IMR-90 (cell line): ENCODE data around the gene ADARB2. TPM values are rescaled to one million over a fixed set of nuclear protein-coding genes. Genes with fewer than 3 reads are reported as not detected.

Experiments
- ATAC-seq: fragments of 200-7000 bp; cut with Tn5 transposase; 2 replicates; pipeline ENCODE4 v1.9.1; 2020; ENCODE audit warnings: low read depth, mild to moderate bottlenecking, moderate library complexity
- BruUV-seq: library from RNA; stranded (reverse); fragments of 400-500 nt; replicated peaks from 2 replicates; lab custom pipeline; 2021; lab: Mats Ljungman, UMichigan
- CTCF ChIA-PET: fragments of 300-600 bp; formaldehyde crosslinking; extraction: SDS; loops from one replicate; lab custom pipeline; 2021; ENCODE audit warnings: antibody characterized with exemption; lab: Yijun Ruan, JAX
- POLR2A ChIA-PET: fragments of 300-600 bp; sonication (Branson Sonifier 250); formaldehyde crosslinking; loops from one replicate; lab custom pipeline; 2022; ENCODE audit warnings: antibody characterized with exemption; ENCODE audit not compliant: unreplicated experiment; lab: Charles Lee
- DNase-seq: peaks from one replicate; pipeline ENCODE4 v3.0.0; 2013
- H2AFZ ChIP-seq: replicated peaks from 2 replicates; pipeline ENCODE3; 2013; ENCODE audit warnings: low read length, mild to moderate bottlenecking; ENCODE audit not compliant: poor library complexity
- H2AK5ac ChIP-seq: 2 replicates; pipeline ENCODE4 v1.6.1; 2013; ENCODE audit warnings: low read depth, low read length, inconsistent platforms
- H2AK9ac ChIP-seq: replicated peaks from 2 replicates; pipeline ENCODE3; 2013; ENCODE audit warnings: mild to moderate bottlenecking, low read depth, low read length, moderate library complexity; ENCODE audit not compliant: poor library complexity
- H2BK120ac ChIP-seq: 2 replicates; pipeline ENCODE4 v1.6.1; 2013; ENCODE audit warnings: low read depth, low read length, inconsistent platforms
- H2BK15ac ChIP-seq: 3 replicates; pipeline ENCODE4 v1.6.1; 2013; ENCODE audit warnings: low read depth, low read length, inconsistent platforms
- H2BK20ac ChIP-seq: 2 replicates; pipeline ENCODE4 v1.6.1; 2013; ENCODE audit warnings: low read depth, mild to moderate bottlenecking, inconsistent platforms, low read length, moderate library complexity
- H2BK5ac ChIP-seq: 2 replicates; pipeline ENCODE4 v1.6.1; 2013; ENCODE audit warnings: mild to moderate bottlenecking, low read depth, low read length, inconsistent platforms; ENCODE audit not compliant: poor library complexity, severe bottlenecking
- H3K14ac ChIP-seq: replicated peaks from 2 replicates; pipeline ENCODE4 v1.6.1; 2013; ENCODE audit warnings: low read depth, low read length, inconsistent platforms
- H3K18ac ChIP-seq: 2 replicates; pipeline ENCODE4 v1.6.1; 2013; ENCODE audit warnings: low read depth, low read length, control low read depth
- H3K23ac ChIP-seq: 2 replicates; pipeline ENCODE4 v1.6.1; 2013; ENCODE audit warnings: low read depth, low read length, inconsistent platforms
- H3K27ac ChIP-seq: 2 replicates; pipeline ENCODE4 v1.5.1; 2013; ENCODE audit warnings: mild to moderate bottlenecking, control low read depth, low read length; ENCODE audit not compliant: insufficient read depth
- H3K27me3 ChIP-seq: 2 replicates; pipeline ENCODE4 v1.6.1; 2013; ENCODE audit warnings: low read length; ENCODE audit not compliant: control insufficient read depth, insufficient read depth
- H3K36me3 ChIP-seq: 2 replicates; pipeline ENCODE4 v1.6.1; 2013; ENCODE audit warnings: low read length, mixed read lengths; ENCODE audit not compliant: control insufficient read depth, insufficient read depth
- H3K4ac ChIP-seq: 2 replicates; pipeline ENCODE4 v1.6.1; 2013; ENCODE audit warnings: low read depth, low read length, inconsistent platforms
- H3K4me1 ChIP-seq: 2 replicates; pipeline ENCODE4 v1.6.1; 2013; ENCODE audit warnings: low read length, mixed read lengths; ENCODE audit not compliant: control insufficient read depth, insufficient read depth
- H3K4me2 ChIP-seq: 2 replicates; pipeline ENCODE4 v1.6.1; 2013; ENCODE audit warnings: low read depth, mild to moderate bottlenecking, control low read depth, low read length, moderate library complexity
- H3K4me3 ChIP-seq: 2 replicates; pipeline ENCODE4 v1.5.1; 2013; ENCODE audit warnings: low read depth, mild to moderate bottlenecking, control low read depth, low read length, moderate library complexity; ENCODE audit not compliant: insufficient read depth
- H3K56ac ChIP-seq: 2 replicates; pipeline ENCODE4 v1.6.1; 2013; ENCODE audit warnings: low read length, inconsistent platforms; ENCODE audit not compliant: insufficient read depth; ENCODE audit errors: extremely low read depth
- H3K79me1 ChIP-seq, 2 experiments: 2 replicates each; pipeline ENCODE4 v1.6.1; 2013; ENCODE audit warnings: low read length in 2 of 2, inconsistent platforms in 1 of 2, low read depth in 1 of 2
- H3K9ac ChIP-seq: 2 replicates; pipeline ENCODE4 v1.6.1; 2013; ENCODE audit warnings: low read depth, low read length, control low read depth
- H3K9me1 ChIP-seq: 2 replicates; pipeline ENCODE4 v1.6.1; 2013; ENCODE audit warnings: low read length, inconsistent platforms; ENCODE audit not compliant: insufficient read depth
- H3K9me3 ChIP-seq: 2 replicates; pipeline ENCODE4 v1.6.1; 2013; ENCODE audit warnings: low read length; ENCODE audit not compliant: control insufficient read depth, insufficient read depth
- H4K20me1 ChIP-seq: 2 replicates; pipeline ENCODE4 v1.6.1; 2013; ENCODE audit warnings: low read length, inconsistent platforms; ENCODE audit not compliant: insufficient read depth
- H4K5ac ChIP-seq: 2 replicates; pipeline ENCODE4 v1.6.1; 2013; ENCODE audit warnings: mild to moderate bottlenecking, low read depth, low read length, control low read depth
- H4K8ac ChIP-seq, 2 experiments: 2 replicates each; pipeline ENCODE4 v1.6.1; 2013; ENCODE audit warnings: low read depth in 2 of 2, low read length in 2 of 2, control low read depth in 1 of 2, inconsistent platforms in 1 of 2
- H4K91ac ChIP-seq: 2 replicates; pipeline ENCODE4 v1.6.1; 2013; ENCODE audit warnings: low read depth, low read length, inconsistent platforms; ENCODE audit not compliant: insufficient read depth
- BHLHE40 ChIP-seq: fragments of 150-350 bp; IDR thresholded peaks from 2 replicates; pipeline ENCODE4 v1.6.1; 2016; ENCODE audit warnings: mild to moderate bottlenecking, low read depth, low read length
- CEBPB ChIP-seq: IDR thresholded peaks from 2 replicates; pipeline ENCODE4 v1.6.1; 2012; ENCODE audit warnings: low read depth, low read length, improper control_type of control experiment
- CHD1 ChIP-seq: IDR thresholded peaks from 2 replicates; pipeline ENCODE4 v1.6.1; 2012; ENCODE audit warnings: low read depth, low read length, improper control_type of control experiment
- ELK1 ChIP-seq: fragments of 150-350 bp; IDR thresholded peaks from 2 replicates; pipeline ENCODE4 v1.6.1; 2016; ENCODE audit warnings: low read depth, mild to moderate bottlenecking, low read length, moderate library complexity, borderline replicate concordance
- FOS ChIP-seq: fragments of 150-350 bp; IDR thresholded peaks from 2 replicates; pipeline ENCODE4 v1.6.1; 2016; ENCODE audit warnings: low read depth, low read length
- MAFK ChIP-seq: IDR thresholded peaks from 2 replicates; pipeline ENCODE4 v1.6.1; 2012; ENCODE audit warnings: low read depth, low read length, improper control_type of control experiment
- MAZ ChIP-seq: IDR thresholded peaks from 2 replicates; pipeline ENCODE4 v1.6.1; 2012; ENCODE audit warnings: low read depth, mild to moderate bottlenecking, low read length, improper control_type of control experiment, moderate library complexity, borderline replicate concordance
- MXI1 ChIP-seq: IDR thresholded peaks from 2 replicates; pipeline ENCODE4 v1.6.1; 2012; ENCODE audit warnings: low read depth, mild to moderate bottlenecking, low read length, moderate library complexity, borderline replicate concordance
- NFE2L2 ChIP-seq: fragments of 150-350 bp; IDR thresholded peaks from 2 replicates; pipeline ENCODE4 v1.6.1; 2016; ENCODE audit warnings: low read depth, mild to moderate bottlenecking, low read length
- POLR2A ChIP-seq: IDR thresholded peaks from 2 replicates; pipeline ENCODE4 v1.6.1; 2012; ENCODE audit warnings: mild to moderate bottlenecking, low read depth, low read length
- RAD21 ChIP-seq: IDR thresholded peaks from 2 replicates; pipeline ENCODE4 v1.6.1; 2012; ENCODE audit warnings: low read length, improper control_type of control experiment
- RCOR1 ChIP-seq: IDR thresholded peaks from 2 replicates; pipeline ENCODE4 v1.6.1; 2012; ENCODE audit warnings: mild to moderate bottlenecking, low read length, improper control_type of control experiment; ENCODE audit not compliant: insufficient replicate concordance
- RFX5 ChIP-seq: IDR thresholded peaks from 2 replicates; pipeline ENCODE4 v1.8.0; 2012; ENCODE audit warnings: low read depth, mild to moderate bottlenecking, low read length, moderate library complexity
- SMC3 ChIP-seq: fragments of 150-350 bp; IDR thresholded peaks from 2 replicates; pipeline ENCODE4 v1.6.1; 2016; ENCODE audit warnings: low read depth, mild to moderate bottlenecking, antibody characterized with exemption, low read length, moderate library complexity
- USF2 ChIP-seq: fragments of 150-350 bp; IDR thresholded peaks from 2 replicates; pipeline ENCODE4 v1.6.1; 2017; ENCODE audit warnings: mild to moderate bottlenecking, antibody characterized with exemption, low read length, low read depth
- WGBS, 2 experiments: methylation state at CpG; one replicate each; pipeline versions ENCODE4 v1.1.5 to v1.1.7; 2013; ENCODE audit warnings: missing lambda C conversion rate in 2 of 2; ENCODE audit not compliant: insufficient read length in 1 of 2; ENCODE audit errors: extremely low coverage in 2 of 2; 5-methylcytosine and 5-hydroxymethylcytosine counted together
- dilution Hi-C: fragments of 300-500 bp; cut with HindIII; formaldehyde crosslinking; loops from one replicate; pipeline ENCODE4 v1.14.3; 2018; ENCODE audit warnings: low sequenced_read_pairs; ENCODE audit not compliant: unreplicated experiment
- in situ Hi-C: fragments of 300-500 bp; cut with MboI; formaldehyde crosslinking; loops from 3 replicates; pipeline ENCODE4 v1.14.3; 2019; ENCODE audit warnings: low sequenced_read_pairs, inconsistent platforms, mixed read lengths
- intact Hi-C: fragments of 100-400 bp; cut with micrococcal nuclease; formaldehyde crosslinking; loops from 2 replicates; pipeline ENCODE4 v1.10.0; 2022
- polyA plus RNA-seq, 3 experiments: library from polyadenylated mRNA; depleted of rRNA; stranded (reverse); fragments of >200 nt; gene quantifications; 2 replicates each; pipeline ENCODE4 v1.2.3, GENCODE V29; 2012; ENCODE audit warnings: low replicate concordance in 1 of 3
- total RNA-seq: library from RNA; depleted of rRNA; stranded (reverse); fragments of >200 nt; gene quantifications from 2 replicates; pipeline ENCODE4 v1.2.3, GENCODE V29; 2012
- TF ChIP-seq, protein P1 (sequence below): conservative IDR thresholded peaks from 2 replicates; pipeline ENCODE4 v1.5.1; 2012; ENCODE audit warnings: mild to moderate bottlenecking, low read depth, low read length, improper control_type of control experiment

ADARB2 gene
- total and polyA plus RNA-seq, 2 of the 4 experiments (the other 2 are of a cell fraction) = not detected

- no peak overlapping the region for H2BK15ac ChIP-seq
- TF ChIP-seq RAD21 = no peak
- no peak for TF ChIP-seq NFE2L2
- no peak for TF ChIP-seq ELK1
- no peak for TF ChIP-seq RCOR1
- no peak for TF ChIP-seq MAZ
- TF ChIP-seq RFX5 = no peak
- TF ChIP-seq POLR2A = no peak
- TF ChIP-seq CEBPB = no peak
- no peak for TF ChIP-seq BHLHE40
- TF ChIP-seq FOS = no peak
- TF ChIP-seq SMC3 = no peak
- TF ChIP-seq USF2 = no peak
- TF ChIP-seq CHD1 = no peak
- TF ChIP-seq MXI1 = no peak
- TF ChIP-seq, protein P1, sequence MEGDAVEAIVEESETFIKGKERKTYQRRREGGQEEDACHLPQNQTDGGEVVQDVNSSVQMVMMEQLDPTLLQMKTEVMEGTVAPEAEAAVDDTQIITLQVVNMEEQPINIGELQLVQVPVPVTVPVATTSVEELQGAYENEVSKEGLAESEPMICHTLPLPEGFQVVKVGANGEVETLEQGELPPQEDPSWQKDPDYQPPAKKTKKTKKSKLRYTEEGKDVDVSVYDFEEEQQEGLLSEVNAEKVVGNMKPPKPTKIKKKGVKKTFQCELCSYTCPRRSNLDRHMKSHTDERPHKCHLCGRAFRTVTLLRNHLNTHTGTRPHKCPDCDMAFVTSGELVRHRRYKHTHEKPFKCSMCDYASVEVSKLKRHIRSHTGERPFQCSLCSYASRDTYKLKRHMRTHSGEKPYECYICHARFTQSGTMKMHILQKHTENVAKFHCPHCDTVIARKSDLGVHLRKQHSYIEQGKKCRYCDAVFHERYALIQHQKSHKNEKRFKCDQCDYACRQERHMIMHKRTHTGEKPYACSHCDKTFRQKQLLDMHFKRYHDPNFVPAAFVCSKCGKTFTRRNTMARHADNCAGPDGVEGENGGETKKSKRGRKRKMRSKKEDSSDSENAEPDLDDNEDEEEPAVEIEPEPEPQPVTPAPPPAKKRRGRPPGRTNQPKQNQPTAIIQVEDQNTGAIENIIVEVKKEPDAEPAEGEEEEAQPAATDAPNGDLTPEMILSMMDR = no peak
- TF ChIP-seq MAFK = no peak
- no peaks in the 10 kb centered on the region; the same call in 1 of the 2 replicates for H3K27me3 ChIP-seq
- H3K9me3 ChIP-seq = peaks cover 5% of the 10 kb centered on the region
- no peaks in the 10 kb centered on the region for H3K9me1 ChIP-seq
- H2BK20ac ChIP-seq = no peak overlapping the region
- no peak overlapping the region for H4K5ac ChIP-seq
- H3K4me1 ChIP-seq = no peaks in the 10 kb centered on the region
- dilution Hi-C loops (no loop called here), intact Hi-C loops (no loop called here), in situ Hi-C loops (no loop called here)
- H4K8ac ChIP-seq = no peak overlapping the region
- no peak overlapping the region for H2BK5ac ChIP-seq
- H2AFZ ChIP-seq = no peak overlapping the region
- WGBS, 2 experiments = 71% methylated on average over 3 of the region's 11 CpGs; no CpG with 5 or more reads in 1 of the 2 experiments
- ChIA-PET CTCF (no interaction called here), POLR2A (no interaction called here)
- no peaks in the 10 kb centered on the region for H3K36me3 ChIP-seq
- ATAC-seq = no peak
- H3K56ac ChIP-seq = no peak overlapping the region
- no peak overlapping the region for H2AK9ac ChIP-seq
- no peak for DNase-seq
- H3K4ac ChIP-seq = no peak overlapping the region
- no peak overlapping the region for H4K91ac ChIP-seq
- H3K23ac ChIP-seq = no peak overlapping the region
- no peak overlapping the region for H3K18ac ChIP-seq
- no peaks in the 10 kb centered on the region for H3K79me1 ChIP-seq
- BruUV-seq = no TSS peak
- no peak overlapping the region for H3K27ac ChIP-seq
- H2BK120ac ChIP-seq = no peak overlapping the region
- H4K20me1 ChIP-seq = no peaks in the 10 kb centered on the region
- H3K9ac ChIP-seq = no peak overlapping the region
- no peak overlapping the region for H2AK5ac ChIP-seq
- no peak overlapping the region for H3K14ac ChIP-seq
- H3K4me2 ChIP-seq = no peak overlapping the region
- H3K4me3 ChIP-seq = no peak overlapping the region
Observed at GRCh38 chr10:1141701-1142100, 595.6 kb downstream of the ADARB2 start.
